IPS-20b (cell line): ENCODE measurements around the gene ZFP36L1.
"Not testable (repeated sequence)": the region's sequence is repeated elsewhere in the genome, so short reads cannot be mapped to it uniquely, and the experiment has no call there.

ENCODE experiments used
- H3K27ac ChIP-seq: one replicate; pipeline ENCODE4 v1.5.1; 2013; ENCODE audit warnings: low read length
- H3K27me3 ChIP-seq: 2 replicates; pipeline ENCODE4 v1.6.1; 2013; ENCODE audit warnings: mild to moderate bottlenecking, low read length, inconsistent platforms; ENCODE audit not compliant: insufficient read depth
- H3K36me3 ChIP-seq: 2 replicates; pipeline ENCODE4 v1.6.1; 2013; ENCODE audit warnings: low read depth, mild to moderate bottlenecking, inconsistent platforms, low read length, moderate library complexity; ENCODE audit not compliant: insufficient read depth
- H3K4me1 ChIP-seq: 2 replicates; pipeline ENCODE4 v1.6.1; 2013; ENCODE audit warnings: mild to moderate bottlenecking, control low read depth, inconsistent platforms, low read length, moderate library complexity; ENCODE audit not compliant: insufficient read depth
- H3K4me3 ChIP-seq: 2 replicates; pipeline ENCODE4 v1.5.1; 2013; ENCODE audit warnings: mild to moderate bottlenecking, low read length, inconsistent platforms
- H3K9ac ChIP-seq: 2 replicates; pipeline ENCODE4 v1.6.1; 2013; ENCODE audit warnings: low read depth, mild to moderate bottlenecking, inconsistent platforms, low read length, moderate library complexity
- H3K9me3 ChIP-seq: 2 replicates; pipeline ENCODE4 v1.6.1; 2013; ENCODE audit warnings: mild to moderate bottlenecking, low read depth, low read length, inconsistent platforms; ENCODE audit not compliant: insufficient read depth

The ZFP36L1 gene

GRCh38 chr14:68766299-68767247 lies 26.3 kb downstream of the ZFP36L1 start:
- H3K9ac ChIP-seq: no peak overlapping the region
- H3K4me3 ChIP-seq: no peak overlapping the region
- H3K27ac ChIP-seq: no peak overlapping the region
- H3K4me1 ChIP-seq: peaks cover 10% of the 10 kb centered on the region; the same call in 1 of the 2 replicates
- H3K9me3 ChIP-seq: no peaks in the 10 kb centered on the region
- no peaks in the 10 kb centered on the region for H3K27me3 ChIP-seq
- no peaks in the 10 kb centered on the region for H3K36me3 ChIP-seq

- H3K9ac ChIP-seq, H3K4me1 ChIP-seq, H3K4me3 ChIP-seq, H3K9me3 ChIP-seq, H3K36me3 ChIP-seq, H3K27me3 ChIP-seq, H3K27ac ChIP-seq: not testable (repeated sequence)
Observed at GRCh38 chr14:68763843-68764242, 29.0 kb downstream of the ZFP36L1 start.

GRCh38 chr14:68762953-68763764 lies 29.7 kb downstream of the ZFP36L1 start:
- no peak overlapping the region for H3K9ac ChIP-seq
- no peaks in the 10 kb centered on the region for H3K36me3 ChIP-seq
- H3K27me3 ChIP-seq: no peaks in the 10 kb centered on the region
- H3K9me3 ChIP-seq: no peaks in the 10 kb centered on the region
- H3K27ac ChIP-seq: no peak overlapping the region
- H3K4me1 ChIP-seq: peaks cover 10% of the 10 kb centered on the region; the same call in 1 of the 2 replicates
- H3K4me3 ChIP-seq: no peak overlapping the region

- H3K9ac ChIP-seq: no peak overlapping the region
- no peaks in the 10 kb centered on the region for H3K27me3 ChIP-seq
- peaks cover 10% of the 10 kb centered on the region; the same call in 1 of the 2 replicates for H3K4me1 ChIP-seq
- H3K36me3 ChIP-seq: no peaks in the 10 kb centered on the region
- H3K9me3 ChIP-seq: no peaks in the 10 kb centered on the region
- no peak overlapping the region for H3K27ac ChIP-seq
- H3K4me3 ChIP-seq: no peak overlapping the region
Observed at GRCh38 chr14:68761391-68761790, 31.5 kb downstream of the ZFP36L1 start.

GRCh38 chr14:68760761-68761160 lies 32.1 kb downstream of the ZFP36L1 start:
- H3K4me1 ChIP-seq: peaks cover 10% of the 10 kb centered on the region; the same call in 1 of the 2 replicates
- H3K27ac ChIP-seq: no peak overlapping the region
- H3K4me3 ChIP-seq: no peak overlapping the region

GRCh38 chr14:68759937-68760336 lies 32.9 kb downstream of the ZFP36L1 start:
- Histone ChIP-seq H3K9me3 (no peaks in the 10 kb centered on the region), H3K36me3 (no peaks in the 10 kb centered on the region), H3K4me1 (peaks cover 10% of the 10 kb centered on the region; the same call in 1 of the 2 replicates), H3K9ac (no peak overlapping the region), H3K27me3 (no peaks in the 10 kb centered on the region), H3K27ac (no peak overlapping the region), H3K4me3 (no peak overlapping the region)

More at GRCh38 chr14:68760761-68761160, 32.1 kb downstream of the ZFP36L1 start:
- no peak overlapping the region for H3K9ac ChIP-seq
- no peaks in the 10 kb centered on the region for H3K36me3 ChIP-seq
- no peaks in the 10 kb centered on the region for H3K27me3 ChIP-seq
- no peaks in the 10 kb centered on the region for H3K9me3 ChIP-seq

- Histone ChIP-seq H3K36me3 (no peaks in the 10 kb centered on the region), H3K9ac (no peak overlapping the region), H3K4me1 (peaks cover 10% of the 10 kb centered on the region; the same call in 1 of the 2 replicates), H3K9me3 (no peaks in the 10 kb centered on the region), H3K27ac (no peak overlapping the region), H3K4me3 (no peak overlapping the region), H3K27me3 (no peaks in the 10 kb centered on the region)
Observed at GRCh38 chr14:68759017-68759560, 33.8 kb downstream of the ZFP36L1 start.

- Histone ChIP-seq H3K27ac (no peak overlapping the region), H3K9ac (no peak overlapping the region), H3K9me3 (no peaks in the 10 kb centered on the region), H3K4me3 (no peak overlapping the region), H3K36me3 (no peaks in the 10 kb centered on the region), H3K27me3 (no peaks in the 10 kb centered on the region), H3K4me1 (peaks cover 7% of the 10 kb centered on the region; the same call in 1 of the 2 replicates)
Observed at GRCh38 chr14:68758301-68758700, 34.6 kb downstream of the ZFP36L1 start.

GRCh38 chr14:68757618-68758081 lies 35.2 kb downstream of the ZFP36L1 start:
- Histone ChIP-seq H3K27ac (no peak overlapping the region), H3K4me1 (peaks cover 3% of the 10 kb centered on the region; the same call in 1 of the 2 replicates), H3K36me3 (no peaks in the 10 kb centered on the region), H3K9ac (no peak overlapping the region), H3K27me3 (no peaks in the 10 kb centered on the region), H3K4me3 (no peak overlapping the region), H3K9me3 (no peaks in the 10 kb centered on the region)

- Histone ChIP-seq H3K4me3 (no peak overlapping the region), H3K9ac (no peak overlapping the region), H3K36me3 (no peaks in the 10 kb centered on the region), H3K9me3 (no peaks in the 10 kb centered on the region), H3K4me1 (no peaks in the 10 kb centered on the region), H3K27ac (no peak overlapping the region), H3K27me3 (no peaks in the 10 kb centered on the region)
Observed at GRCh38 chr14:68756734-68757133, 36.1 kb downstream of the ZFP36L1 start.

- no peaks in the 10 kb centered on the region for H3K27me3 ChIP-seq
- H3K9ac ChIP-seq: no peak overlapping the region
- H3K36me3 ChIP-seq: no peaks in the 10 kb centered on the region
- no peak overlapping the region for H3K27ac ChIP-seq
- H3K4me3 ChIP-seq: no peak overlapping the region
- H3K9me3 ChIP-seq: no peaks in the 10 kb centered on the region
- no peaks in the 10 kb centered on the region for H3K4me1 ChIP-seq
Observed at GRCh38 chr14:68756000-68756481, 36.8 kb downstream of the ZFP36L1 start.
